Mesothelial cell of epicardium (in vitro differentiated cells): ENCODE results near the gene L3MBTL1. TPM values are rescaled to one million over a fixed set of nuclear protein-coding genes. Genes with fewer than 3 reads are reported as not detected.

ENCODE experiments used
- DNase-seq, 2 experiments: peaks; one replicate each; pipeline ENCODE4 v3.0.0; 2021; ENCODE audit warnings: low spot score in 2 of 2; ENCODE audit not compliant: unreplicated experiment in 2 of 2
- H3K27ac Mint-ChIP-seq: 2 replicates; pipeline ENCODE4 v1.8.0; 2021; ENCODE audit warnings: mixed read lengths
- H3K27me3 Mint-ChIP-seq: 2 replicates; pipeline ENCODE4 v1.8.0; 2021; ENCODE audit warnings: low read depth, mixed read lengths
- H3K36me3 Mint-ChIP-seq: 2 replicates; pipeline ENCODE4 v1.8.0; 2021; ENCODE audit warnings: mixed read lengths
- H3K4me1 Mint-ChIP-seq: 2 replicates; pipeline ENCODE4 v1.8.0; 2021; ENCODE audit warnings: mixed read lengths
- H3K4me3 Mint-ChIP-seq: 2 replicates; pipeline ENCODE4 v1.8.0; 2021; ENCODE audit warnings: mild to moderate bottlenecking, moderate library complexity, mixed read lengths
- H3K9me3 Mint-ChIP-seq: 2 replicates; pipeline ENCODE4 v1.8.0; 2021; ENCODE audit warnings: mixed read lengths
- total RNA-seq: library from RNA; stranded (reverse); gene quantifications from 3 replicates; pipeline ENCODE4 v1.2.1, GENCODE V29; 2021
- TF ChIP-seq, protein P1 (sequence below): fragments of 200-600 bp; sonication (generic); IDR thresholded peaks from one replicate; pipeline ENCODE4 v1.5.0; 2021; ENCODE audit warnings: antibody characterized with exemption; ENCODE audit not compliant: unreplicated experiment

Gene L3MBTL1
- total RNA-seq, 1 donor from 2014 or later, result 46.7 TPM

DNA sequence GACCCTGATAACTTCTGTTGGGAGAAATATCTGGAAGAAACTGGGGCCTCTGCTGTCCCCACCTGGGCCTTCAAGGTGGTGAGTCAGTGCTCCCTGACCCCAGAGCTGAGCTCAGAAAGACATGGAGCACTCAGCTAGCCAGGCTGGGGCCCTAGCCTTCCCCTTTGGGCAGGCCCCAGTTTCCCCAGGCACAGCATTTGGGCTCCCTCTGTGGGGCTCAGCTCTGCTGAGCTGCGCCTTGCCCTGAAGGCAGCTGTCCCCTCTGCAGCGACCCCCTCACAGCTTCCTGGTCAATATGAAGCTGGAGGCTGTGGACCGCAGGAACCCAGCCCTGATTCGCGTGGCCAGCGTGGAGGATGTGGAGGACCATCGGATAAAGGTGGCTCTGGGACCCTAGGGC, 26.5 kb downstream of the L3MBTL1 start:
- Mint-ChIP-seq H3K4me1 (no peaks in the 10 kb centered on the region), H3K36me3 (peaks cover 2% of the 10 kb centered on the region), H3K4me3 (no peak overlapping the region), H3K27me3 (no peaks in the 10 kb centered on the region), H3K27ac (no peak overlapping the region), H3K9me3 (no peaks in the 10 kb centered on the region)
- TF ChIP-seq, protein P1, sequence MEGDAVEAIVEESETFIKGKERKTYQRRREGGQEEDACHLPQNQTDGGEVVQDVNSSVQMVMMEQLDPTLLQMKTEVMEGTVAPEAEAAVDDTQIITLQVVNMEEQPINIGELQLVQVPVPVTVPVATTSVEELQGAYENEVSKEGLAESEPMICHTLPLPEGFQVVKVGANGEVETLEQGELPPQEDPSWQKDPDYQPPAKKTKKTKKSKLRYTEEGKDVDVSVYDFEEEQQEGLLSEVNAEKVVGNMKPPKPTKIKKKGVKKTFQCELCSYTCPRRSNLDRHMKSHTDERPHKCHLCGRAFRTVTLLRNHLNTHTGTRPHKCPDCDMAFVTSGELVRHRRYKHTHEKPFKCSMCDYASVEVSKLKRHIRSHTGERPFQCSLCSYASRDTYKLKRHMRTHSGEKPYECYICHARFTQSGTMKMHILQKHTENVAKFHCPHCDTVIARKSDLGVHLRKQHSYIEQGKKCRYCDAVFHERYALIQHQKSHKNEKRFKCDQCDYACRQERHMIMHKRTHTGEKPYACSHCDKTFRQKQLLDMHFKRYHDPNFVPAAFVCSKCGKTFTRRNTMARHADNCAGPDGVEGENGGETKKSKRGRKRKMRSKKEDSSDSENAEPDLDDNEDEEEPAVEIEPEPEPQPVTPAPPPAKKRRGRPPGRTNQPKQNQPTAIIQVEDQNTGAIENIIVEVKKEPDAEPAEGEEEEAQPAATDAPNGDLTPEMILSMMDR, result no peak
- DNase-seq, result no peak

DNA sequence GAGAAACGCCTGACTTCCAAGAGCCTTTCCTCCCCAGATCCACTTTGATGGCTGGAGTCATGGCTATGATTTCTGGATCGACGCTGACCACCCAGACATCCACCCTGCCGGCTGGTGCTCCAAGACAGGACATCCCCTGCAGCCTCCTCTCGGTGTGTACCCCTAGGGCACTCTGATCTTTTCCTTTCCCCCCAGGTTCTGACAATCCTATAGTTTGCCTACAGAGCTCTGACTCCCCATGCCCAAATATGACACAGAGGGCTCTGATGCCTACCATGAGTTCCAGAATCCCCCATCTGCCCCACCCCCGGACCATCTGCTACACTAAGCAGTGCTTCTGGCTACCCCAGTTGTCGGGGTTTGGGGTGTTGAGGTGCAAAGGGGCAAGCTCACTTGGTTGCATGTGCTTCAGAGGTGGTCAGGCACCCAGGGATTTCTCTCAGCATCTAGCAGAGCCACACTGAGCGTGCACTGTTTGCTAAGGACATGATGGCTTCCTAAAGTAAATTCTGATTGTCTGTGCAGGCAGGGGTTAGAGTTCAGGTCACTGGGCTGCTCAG, 27.4 kb downstream of the L3MBTL1 start:
- Mint-ChIP-seq H3K4me3 (no peak overlapping the region), H3K4me1 (no peaks in the 10 kb centered on the region), H3K27ac (no peak overlapping the region), H3K9me3 (no peaks in the 10 kb centered on the region), H3K36me3 (peaks cover 2% of the 10 kb centered on the region), H3K27me3 (no peaks in the 10 kb centered on the region)
- TF ChIP-seq, protein P1, result no peak
- DNase-seq, result no peak

DNA sequence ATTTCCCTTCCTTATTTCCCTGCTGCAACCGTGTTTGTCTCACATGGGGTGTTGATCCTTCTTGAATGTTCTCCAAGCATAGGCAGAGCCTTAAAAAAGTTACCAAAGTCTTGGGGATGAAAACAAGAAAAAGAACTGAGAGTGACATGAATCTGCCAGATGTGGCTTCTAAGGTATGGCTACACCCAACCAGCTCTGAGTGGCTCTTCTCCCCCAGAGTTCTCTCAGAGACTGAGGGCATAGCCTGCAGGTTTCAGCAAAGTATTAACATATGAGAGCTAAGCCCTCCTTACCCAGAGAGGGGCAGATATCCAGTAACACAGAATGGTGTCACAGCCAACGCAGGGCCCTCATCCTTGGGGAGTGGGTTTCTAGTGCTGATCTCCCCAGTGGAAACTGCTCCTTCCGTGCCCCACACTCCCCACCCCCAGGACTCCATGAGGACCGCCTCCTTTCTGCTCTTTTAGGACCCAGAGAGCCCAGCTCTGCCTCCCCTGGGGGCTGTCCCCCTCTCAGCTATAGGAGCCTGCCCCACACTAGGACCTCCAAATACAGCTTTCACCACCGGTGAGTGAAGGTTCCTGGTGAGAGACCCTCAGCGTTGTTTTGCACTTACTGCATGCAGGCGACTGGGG, 28.0 kb downstream of the L3MBTL1 start:
- TF ChIP-seq, protein P1, result no peak
- no peak overlapping the region for H3K4me3 Mint-ChIP-seq
- DNase-seq, result no peak
- H3K4me1 Mint-ChIP-seq, result no peaks in the 10 kb centered on the region
- no peak overlapping the region for H3K27ac Mint-ChIP-seq
- no peaks in the 10 kb centered on the region for H3K27me3 Mint-ChIP-seq
- peaks cover 2% of the 10 kb centered on the region for H3K36me3 Mint-ChIP-seq
- no peaks in the 10 kb centered on the region for H3K9me3 Mint-ChIP-seq

DNA sequence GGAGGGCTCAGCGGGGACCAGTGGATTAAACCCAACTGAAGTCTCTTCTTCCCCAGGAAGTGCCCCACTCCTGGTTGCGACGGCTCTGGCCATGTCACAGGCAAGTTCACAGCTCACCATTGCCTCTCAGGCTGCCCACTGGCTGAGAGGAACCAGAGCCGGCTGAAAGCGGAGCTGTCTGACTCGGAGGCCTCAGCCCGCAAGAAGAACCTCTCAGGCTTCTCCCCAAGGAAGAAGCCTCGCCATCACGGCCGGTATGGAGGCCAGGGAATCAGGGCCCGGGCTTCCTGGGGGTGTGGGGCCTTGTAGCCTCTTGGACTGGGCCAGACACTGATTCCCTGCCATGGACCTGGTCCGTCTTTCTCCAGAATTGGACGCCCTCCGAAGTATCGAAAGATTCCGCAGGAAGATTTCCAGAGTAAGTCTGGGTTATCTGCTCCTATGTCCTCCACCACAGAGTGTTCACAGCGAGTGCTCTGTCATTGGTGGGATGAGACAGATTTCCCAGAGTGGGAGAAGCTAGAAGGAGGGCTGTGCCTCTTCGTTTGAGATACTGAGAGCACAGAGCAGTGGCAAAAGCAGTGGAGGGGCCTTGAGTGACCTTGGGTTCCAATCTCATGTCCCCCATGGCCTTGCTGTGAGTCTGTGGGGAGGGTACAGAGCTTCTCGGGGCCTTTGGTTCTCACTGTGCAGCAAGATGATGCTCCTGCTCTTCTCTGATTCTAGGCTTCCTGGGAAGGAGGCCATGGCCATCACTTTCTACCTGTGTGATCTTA, 28.7 kb downstream of the L3MBTL1 start:
- H3K27ac Mint-ChIP-seq, result no peak overlapping the region
- H3K27me3 Mint-ChIP-seq, result no peaks in the 10 kb centered on the region

GRCh38 chr20:43536817-43537440, 29.4 kb downstream of the L3MBTL1 start:
- TF ChIP-seq, protein P1, result no peak
- no peaks in the 10 kb centered on the region for H3K27me3 Mint-ChIP-seq
- no peaks in the 10 kb centered on the region for H3K4me1 Mint-ChIP-seq
- DNase-seq, result no peak
- H3K4me3 Mint-ChIP-seq, result no peak overlapping the region
- no peaks in the 10 kb centered on the region for H3K9me3 Mint-ChIP-seq
- H3K36me3 Mint-ChIP-seq, result peaks cover 2% of the 10 kb centered on the region
- H3K27ac Mint-ChIP-seq, result no peak overlapping the region

More for the DNA sequence above, 28.7 kb downstream of the L3MBTL1 start:
- TF ChIP-seq, protein P1, result no peak
- Mint-ChIP-seq H3K4me3 (no peak overlapping the region), H3K4me1 (no peaks in the 10 kb centered on the region), H3K36me3 (peaks cover 2% of the 10 kb centered on the region), H3K9me3 (no peaks in the 10 kb centered on the region)
- no peak for DNase-seq
